Tibial nerve (tissue), 4 donors: ENCODE results near the gene KISS1. TPM values are rescaled to one million over a fixed set of nuclear protein-coding genes. Genes with fewer than 3 reads are reported as not detected.

ENCODE experiments used
- DNase-seq, 2 donors: peaks; one replicate each; pipeline ENCODE4 v3.0.0-alpha.2; 2019; ENCODE audit warnings: low spot score in 2 of 2
- H3K27ac ChIP-seq, 4 donors: fragments of 200-600 bp; sonication (generic) in 3 of 4; one replicate each; pipeline ENCODE4 v1.5.1; 2017 to 2019; ENCODE audit warnings: mild to moderate bottlenecking in 1 of 4
- H3K27me3 ChIP-seq, 2 donors: fragments of 200-600 bp; sonication (generic) in 1 of 2; one replicate each; pipeline versions ENCODE4 v1.5.1 to v1.6.0; 2017 to 2019
- H3K36me3 ChIP-seq, 3 donors: fragments of 200-600 bp; sonication (generic); one replicate each; pipeline ENCODE4 v1.5.1; 2018 to 2019
- H3K4me1 ChIP-seq, 4 donors: fragments of 200-600 bp; sonication (generic) in 3 of 4; one replicate each; pipeline ENCODE4 v1.5.1; 2017 to 2019
- H3K4me3 ChIP-seq, 4 donors: fragments of 200-600 bp; sonication (generic) in 3 of 4; one replicate each; pipeline ENCODE4 v1.5.1; 2017 to 2019; ENCODE audit warnings: mild to moderate bottlenecking in 1 of 4, moderate library complexity in 1 of 4
- H3K9me3 ChIP-seq, 4 donors: fragments of 200-600 bp; sonication (generic) in 3 of 4; one replicate each; pipeline ENCODE4 v1.5.1; 2017 to 2019
- CTCF ChIP-seq, 5 experiments: fragments of 200-600 bp in 3 of 5; fragments of 450-650 bp in 2 of 5; sonication (generic) in 3 of 5; IDR thresholded peaks; one replicate each; pipeline ENCODE4 v1.5.1; 2016 to 2019; ENCODE audit warnings: antibody characterized with exemption in 5 of 5, mild to moderate bottlenecking in 3 of 5, moderate library complexity in 2 of 5
- EP300 ChIP-seq, 2 donors: sonication (generic); formaldehyde crosslinking; IDR thresholded peaks; one replicate each; pipeline ENCODE4 v1.6.1; 2017; ENCODE audit warnings: antibody characterized with exemption in 2 of 2, mild to moderate bottlenecking in 1 of 2
- POLR2A ChIP-seq, 2 donors: fragments of 450-650 bp; IDR thresholded peaks; one replicate each; pipeline ENCODE4 v1.6.1; 2017; ENCODE audit warnings: antibody characterized with exemption in 2 of 2, mild to moderate bottlenecking in 2 of 2, moderate library complexity in 2 of 2
- WGBS, 2 donors: methylation state at CpG; one replicate each; pipeline ENCODE4 v1.1.5; 2018; 5-methylcytosine and 5-hydroxymethylcytosine counted together
- total RNA-seq, 4 donors: library from RNA; depleted of rRNA; stranded (reverse); fragments of >200 nt; gene quantifications; one replicate each; pipeline ENCODE4 v1.1.0, GENCODE V29; 2016

The KISS1 gene
- total RNA-seq, 4 donors from 2014 or later, result not detected

GRCh38 chr1:204142032-204142974 lies 54.0 kb downstream of the KISS1 start:
- H3K27ac ChIP-seq, result no peak overlapping the region
- no peaks in the 10 kb centered on the region for H3K27me3 ChIP-seq
- peaks cover 0 to 3% (median 0%) of the 10 kb centered on the region in 4 donors for H3K4me1 ChIP-seq
- 84 to 87% methylated on average over 5 of the region's 5 CpGs for WGBS, 2 donors
- no peak for TF ChIP-seq EP300 (IDR thresholded peaks at IDR 0.05)
- no peak for TF ChIP-seq POLR2A (IDR thresholded peaks at IDR 0.05)
- no peak for TF ChIP-seq CTCF (IDR thresholded peaks at IDR 0.05)
- H3K36me3 ChIP-seq, result peaks cover 0 to 97% (median 0%) of the 10 kb centered on the region in 3 donors
- DNase-seq, result no peak
- H3K9me3 ChIP-seq, result no peaks in the 10 kb centered on the region
- H3K4me3 ChIP-seq, result no peak overlapping the region

- H3K4me3 ChIP-seq, result no peak overlapping the region
- no peak overlapping the region for H3K27ac ChIP-seq
- H3K36me3 ChIP-seq, result peaks cover 0 to 98% (median 0%) of the 10 kb centered on the region in 3 donors
- H3K4me1 ChIP-seq, result no peaks in the 10 kb centered on the region
- H3K9me3 ChIP-seq, result no peaks in the 10 kb centered on the region
- DNase-seq, result no peak
- TF ChIP-seq CTCF (IDR thresholded peaks at IDR 0.05) (no peak), EP300 (IDR thresholded peaks at IDR 0.05) (no peak)
- WGBS, 2 donors, result 89 to 97% methylated on average over 3 of the region's 3 CpGs
- H3K27me3 ChIP-seq, result no peaks in the 10 kb centered on the region
Measured at GRCh38 chr1:204141131-204141530, 55.2 kb downstream of the KISS1 start.

Other genes with a start within 250 kb of the KISS1 start
- 100 to 1,000 TPM in 3 of 4 donors, 10 to 100 TPM in 1; 51.8 to 108 (median 105) TPM for gene SOX13, start 123.4 kb downstream of the KISS1 start, total RNA-seq
- gene ETNK2, start 44.4 kb downstream of the KISS1 start, total RNA-seq, result 10 to 100 TPM; 24.6 to 95.2 (median 67.8) TPM
- gene REN, start 30.2 kb downstream of the KISS1 start, total RNA-seq, result not detected
- not detected for gene GOLT1A, start 17.5 kb upstream of the KISS1 start, total RNA-seq
- 10 to 100 TPM in 3 of 4 donors, 1 to 10 TPM in 1; 6.6 to 13.9 (median 12.1) TPM for gene PLEKHA6, start 163.4 kb upstream of the KISS1 start, total RNA-seq
- gene PPP1R15B, start 215.3 kb upstream of the KISS1 start, total RNA-seq, result 10 to 100 TPM; 42.9 to 59.9 (median 49.2) TPM